HPDE6-E6E7 (cell line): ENCODE results near the gene EBP.
"Not testable (repeated sequence)": the region's sequence is repeated elsewhere in the genome, so short reads cannot be mapped to it uniquely, and the experiment has no call there.

Source experiments
- DNase-seq: peaks from one replicate; pipeline ENCODE4 v3.0.0; 2011; ENCODE audit warnings: missing footprints; ENCODE audit errors: extremely low spot score

The EBP gene

DNA sequence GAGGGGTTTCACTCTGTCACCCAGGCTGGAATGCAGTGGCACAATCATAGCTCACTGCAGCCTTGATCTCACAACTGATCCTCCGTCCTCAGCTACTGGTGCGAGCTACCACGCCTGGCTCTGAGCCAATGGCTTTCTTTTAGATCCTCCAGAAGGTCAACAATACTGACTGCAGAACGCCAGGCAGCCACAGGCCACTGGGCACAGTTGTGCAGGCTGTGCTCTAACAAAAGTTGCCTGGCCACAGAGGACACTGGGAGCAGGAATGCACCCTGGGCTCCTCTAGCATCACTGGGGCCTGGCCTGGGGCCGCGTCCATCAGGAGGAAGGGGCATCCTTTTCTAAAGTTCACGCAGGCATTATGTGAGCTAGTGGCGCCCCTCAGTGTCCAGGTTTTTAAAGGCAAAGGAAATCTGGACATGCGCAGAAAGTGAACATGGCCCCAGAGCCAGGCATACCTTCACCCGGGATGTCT is 27.7 kb upstream of the EBP start:
- no peak for DNase-seq

DNA sequence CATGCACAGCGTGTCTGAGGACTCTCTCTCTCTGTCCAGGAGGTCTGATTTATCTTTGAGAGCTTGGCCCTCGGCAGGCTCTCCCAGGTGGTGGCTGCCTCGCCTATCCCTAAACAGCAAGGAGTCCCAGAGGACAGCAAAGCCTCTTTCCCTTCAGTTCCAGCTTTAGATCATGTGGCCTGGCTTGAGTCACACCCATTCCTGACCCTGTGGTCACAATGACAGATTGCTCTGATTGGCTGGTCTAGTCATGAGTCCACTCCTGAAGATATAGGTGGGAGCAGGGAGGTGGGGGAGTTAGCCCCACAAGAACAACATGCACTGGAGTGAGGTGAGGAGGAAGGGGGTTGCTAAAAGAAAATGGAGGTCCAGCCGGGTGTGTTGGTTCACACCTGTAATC is 24.9 kb upstream of the EBP start:
- DNase-seq, result no peak

DNA sequence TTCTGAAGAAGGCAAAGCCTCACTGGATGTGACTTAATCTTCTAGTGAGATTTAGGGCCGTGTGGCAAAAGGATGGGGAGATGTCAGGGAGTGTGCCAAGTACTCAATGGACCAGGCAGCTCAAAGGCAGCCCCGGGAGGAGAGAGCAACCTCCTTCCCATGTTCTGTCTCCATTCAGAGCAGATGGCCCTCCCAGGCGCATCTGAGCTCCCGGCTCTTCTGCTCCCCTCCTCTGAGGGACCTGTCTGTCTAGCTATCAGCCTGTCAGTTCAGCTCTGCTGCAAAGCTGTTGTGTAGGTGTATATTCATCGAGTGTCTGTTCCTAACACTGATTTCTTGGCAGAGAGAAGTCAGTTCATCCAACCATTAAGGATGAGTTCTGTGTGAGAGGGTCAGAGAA is 23.7 kb upstream of the EBP start:
- no peak for DNase-seq

DNA sequence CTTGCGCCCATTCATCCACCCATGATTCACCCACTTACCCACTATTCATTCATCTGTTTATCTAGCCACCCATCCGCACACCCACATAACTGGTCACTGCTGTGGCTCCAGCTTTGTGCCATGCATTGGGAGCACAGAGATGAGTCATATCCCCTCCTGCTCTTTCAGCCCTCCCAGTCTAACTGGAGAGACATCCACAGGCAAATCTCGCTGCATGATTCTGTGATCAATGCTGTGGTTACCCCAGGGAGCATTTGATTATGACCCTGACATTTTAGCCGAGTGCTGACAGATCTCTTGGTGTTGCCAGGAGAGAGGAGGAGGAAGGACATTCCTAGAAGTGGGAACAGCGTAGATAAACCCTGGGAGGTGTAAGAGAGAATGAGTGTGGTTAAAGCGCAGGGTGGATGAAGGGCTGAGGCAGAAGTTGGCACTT is 23.2 kb upstream of the EBP start:
- DNase-seq, result no peak

DNA sequence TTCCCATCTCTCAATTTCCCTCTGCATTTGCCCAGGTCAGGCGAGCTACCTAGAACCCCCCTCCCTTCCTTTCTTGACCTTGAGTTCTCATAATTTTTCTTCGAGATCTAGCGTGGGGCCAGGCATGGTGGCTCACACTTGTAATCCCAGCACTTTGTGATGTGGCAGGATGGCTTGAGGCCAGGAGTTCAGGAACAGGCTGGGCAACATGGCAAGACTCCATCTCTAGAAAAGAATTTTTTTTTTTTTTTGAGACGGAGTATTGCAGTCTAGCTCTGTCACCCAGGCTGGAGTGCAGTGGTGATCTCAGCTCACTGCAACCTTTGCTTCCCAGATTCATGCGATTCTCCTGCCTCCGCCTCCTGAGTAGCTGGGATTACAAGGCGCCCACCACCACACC is 17.3 kb upstream of the EBP start:
- no peak for DNase-seq

DNA sequence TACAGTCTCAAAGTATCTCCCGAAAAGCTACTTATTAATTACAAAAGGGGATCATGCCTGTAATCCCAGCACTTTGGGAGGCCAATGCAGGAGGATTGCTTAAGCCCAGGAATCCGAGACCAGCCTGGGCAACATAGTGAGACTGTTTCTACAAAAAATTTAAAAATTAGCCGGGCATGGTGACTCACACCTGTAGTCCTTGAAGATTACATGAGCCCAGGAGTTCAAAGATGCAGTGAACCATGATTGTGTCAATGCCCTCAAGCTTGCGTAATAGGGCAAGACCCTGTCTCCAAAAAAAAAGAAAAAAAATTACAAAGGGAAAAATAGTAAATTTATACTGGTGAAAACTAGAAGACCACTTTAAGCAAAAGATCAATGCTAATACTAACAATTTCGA is 16.1 kb upstream of the EBP start:
- no peak for DNase-seq

DNA sequence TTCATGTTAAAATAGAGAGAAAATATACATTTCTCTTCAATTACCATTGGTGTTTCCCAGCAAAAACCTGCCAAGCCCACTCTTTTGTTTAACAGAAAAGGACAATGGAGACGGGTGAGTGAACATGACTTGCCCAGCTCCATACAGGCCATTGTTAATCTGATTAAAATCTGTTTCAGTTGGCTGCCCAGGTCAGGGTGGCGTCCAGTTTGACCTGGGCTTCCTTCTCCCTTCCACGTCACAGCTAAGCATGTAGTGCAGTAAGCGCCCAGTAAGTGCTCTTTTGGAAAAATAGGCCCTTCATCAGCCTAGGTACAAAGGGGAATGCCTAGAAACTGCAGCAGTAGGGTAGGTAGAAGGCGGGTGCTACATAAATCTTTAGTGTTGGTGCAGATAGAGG is 14.4 kb upstream of the EBP start:
- DNase-seq, result no peak

DNA sequence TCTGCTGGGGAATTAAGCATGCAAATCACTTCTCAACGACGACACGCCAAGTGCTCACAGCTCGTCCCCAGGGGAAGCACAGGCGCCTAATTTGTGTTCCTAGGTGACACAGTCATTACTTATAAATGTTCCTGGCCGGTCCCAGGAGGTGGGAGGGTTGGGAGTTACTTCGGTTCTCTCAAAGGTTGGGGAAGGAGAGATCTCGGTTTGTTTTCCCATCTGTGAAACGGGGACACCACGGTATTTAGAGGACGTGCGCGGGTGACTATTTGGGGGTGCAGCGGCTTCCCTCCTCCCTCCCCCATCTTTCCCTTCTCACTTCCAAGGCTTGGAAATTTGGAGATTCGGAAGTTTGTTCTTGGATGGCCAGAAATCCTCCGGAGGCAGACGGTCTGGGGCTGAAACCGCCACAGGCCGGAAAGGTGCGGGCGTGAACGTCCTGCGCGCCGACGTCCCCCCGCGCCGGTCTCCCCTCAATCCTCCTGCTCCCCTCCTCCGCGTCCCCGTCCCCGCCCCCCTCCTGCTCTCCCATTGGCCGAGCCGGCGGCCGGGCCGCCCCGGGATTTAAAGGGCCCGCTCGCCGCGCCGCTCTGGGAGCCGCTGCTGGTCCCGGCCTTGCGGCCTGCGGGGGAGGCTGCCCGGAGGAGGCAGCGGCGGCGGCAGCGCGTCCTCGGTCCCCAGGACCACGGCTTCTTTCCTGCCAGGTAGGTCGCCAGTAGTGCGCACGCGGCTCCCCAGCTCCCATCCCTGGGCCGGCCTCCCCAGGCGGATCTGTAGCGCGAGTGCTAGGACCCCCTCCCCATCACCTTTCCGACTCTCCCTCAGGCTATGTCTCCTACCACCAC is 13.0 kb upstream of the EBP start, which contains the start of gene PORCN:
Gene PORCN (plus strand): TSS at position 593 of the 845 bp plus-strand sequence. CDS start 829 bp downstream, outside the sequence.
- DNase-seq, result peak; percentile 54

DNA sequence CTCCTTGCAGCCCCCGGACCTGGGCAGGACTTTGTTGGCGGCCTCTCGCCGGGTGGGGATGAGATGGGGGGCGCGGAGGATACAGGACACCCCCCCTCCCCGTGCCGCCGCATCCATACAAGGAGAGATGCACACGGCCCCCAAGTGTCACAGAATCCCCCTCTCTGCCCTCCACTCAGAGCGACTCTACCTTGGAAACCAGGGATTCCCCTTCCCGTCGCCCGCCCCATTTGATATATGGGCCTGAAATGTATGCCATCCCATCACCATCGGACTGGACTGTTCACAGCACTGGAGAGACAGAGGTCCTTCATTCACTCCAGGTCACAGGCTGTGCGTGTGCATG is 12.4 kb upstream of the EBP start:
- no peak for DNase-seq

DNA sequence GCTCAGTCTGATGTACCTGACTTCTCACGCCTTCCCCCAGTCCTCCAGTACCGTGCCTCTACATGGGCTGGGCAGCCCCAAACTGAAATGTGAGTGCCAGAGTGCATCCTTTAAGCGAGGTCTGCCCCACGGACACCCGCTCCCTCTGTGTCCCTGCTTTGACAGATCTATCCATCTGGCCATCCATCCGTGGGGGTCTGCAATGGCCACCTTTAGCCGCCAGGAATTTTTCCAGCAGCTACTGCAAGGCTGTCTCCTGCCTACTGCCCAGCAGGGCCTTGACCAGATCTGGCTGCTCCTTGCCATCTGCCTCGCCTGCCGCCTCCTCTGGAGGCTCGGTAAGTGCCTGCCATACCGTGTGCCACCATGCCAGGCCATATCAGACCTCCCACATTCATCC is 12.0 kb upstream of the EBP start:
- DNase-seq, result no peak

DNA sequence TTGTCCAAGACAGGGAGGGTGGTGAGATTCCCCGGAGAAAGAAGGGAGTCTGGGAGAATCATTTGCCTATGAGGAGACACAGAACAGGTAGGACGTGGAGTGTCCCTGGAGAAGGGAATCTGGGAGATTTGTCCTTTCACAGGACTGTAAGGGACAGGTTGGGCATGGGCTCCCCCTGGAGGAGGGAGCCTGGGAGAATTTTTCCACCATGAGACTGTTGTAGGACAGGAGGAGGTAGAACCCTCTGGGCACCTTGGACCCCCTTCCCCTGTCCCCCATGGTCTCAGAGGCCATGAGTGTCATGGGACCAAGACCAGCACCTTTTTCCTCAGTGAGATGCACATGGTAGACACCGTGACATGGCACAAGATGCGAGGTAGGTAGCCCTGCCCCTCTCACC is 10.0 kb upstream of the EBP start:
- no peak for DNase-seq

DNA sequence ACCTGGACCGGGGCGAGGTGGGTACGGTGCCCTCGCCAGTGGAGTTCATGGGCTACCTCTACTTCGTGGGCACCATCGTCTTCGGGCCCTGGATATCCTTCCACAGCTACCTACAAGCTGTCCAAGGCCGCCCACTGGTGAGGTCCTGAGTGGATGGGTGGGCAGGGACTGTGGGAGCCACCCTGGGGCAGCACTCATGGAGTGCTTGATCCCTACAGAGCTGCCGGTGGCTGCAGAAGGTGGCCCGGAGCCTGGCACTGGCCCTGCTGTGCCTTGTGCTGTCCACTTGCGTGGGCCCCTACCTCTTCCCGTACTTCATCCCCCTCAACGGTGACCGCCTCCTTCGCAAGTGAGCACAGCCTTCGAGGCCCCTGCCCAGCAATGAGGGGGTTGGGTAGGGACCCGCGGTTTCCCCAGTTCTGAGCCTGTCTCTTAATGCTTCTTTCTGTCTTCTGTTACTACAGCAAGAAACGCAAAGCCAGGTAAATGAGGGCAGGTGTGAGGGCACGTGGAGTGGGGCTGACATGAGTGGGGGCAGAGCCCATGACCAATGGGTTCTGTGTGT is 9.2 kb upstream of the EBP start:
- no peak for DNase-seq

DNA sequence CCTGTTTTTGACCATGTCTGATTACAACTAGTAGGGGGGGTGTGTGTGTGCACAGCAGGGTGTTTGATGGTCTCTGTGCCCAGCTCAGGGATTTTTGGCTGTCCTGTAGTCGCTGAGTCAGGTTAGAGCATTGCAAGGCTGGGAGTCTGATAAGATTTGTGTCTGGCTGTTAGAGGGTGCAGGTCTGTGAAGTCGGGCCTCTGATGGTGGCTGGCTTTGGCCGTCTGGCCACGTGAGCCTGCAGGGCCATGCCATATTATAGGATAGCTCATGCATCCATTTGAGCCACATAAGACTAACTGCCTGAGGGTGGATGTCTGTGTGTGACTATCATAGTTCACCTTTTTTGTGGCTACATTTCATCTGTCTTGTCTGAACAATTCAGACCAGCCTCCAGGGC is 7.9 kb upstream of the EBP start:
- DNase-seq, result no peak

DNA sequence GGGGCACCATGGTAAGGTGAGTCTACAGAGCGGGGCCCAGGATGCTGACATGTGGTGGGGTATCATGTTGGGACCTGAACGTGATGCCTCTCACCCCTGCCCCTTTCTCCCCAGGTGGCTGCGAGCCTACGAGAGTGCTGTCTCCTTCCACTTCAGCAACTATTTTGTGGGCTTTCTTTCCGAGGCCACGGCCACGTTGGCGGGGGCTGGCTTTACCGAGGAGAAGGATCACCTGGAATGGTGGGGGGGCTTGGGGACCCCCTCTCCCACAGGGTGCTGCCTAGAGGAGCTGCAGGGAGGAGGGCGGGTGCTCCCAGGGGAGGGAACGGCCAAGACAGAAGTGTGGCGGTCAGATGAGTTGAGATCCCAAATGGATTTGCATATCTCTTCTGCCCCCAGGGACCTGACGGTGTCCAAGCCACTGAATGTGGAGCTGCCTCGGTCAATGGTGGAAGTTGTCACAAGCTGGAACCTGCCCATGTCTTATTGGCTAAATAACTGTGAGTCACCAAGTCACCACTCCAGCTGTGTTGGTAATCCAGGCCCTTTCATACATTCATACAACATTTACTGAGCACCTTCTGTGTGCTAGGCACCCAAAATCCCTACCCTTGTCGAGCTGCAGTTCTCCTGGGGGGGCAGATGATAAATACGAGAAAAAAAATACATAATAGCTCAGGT is 7.3 kb upstream of the EBP start:
- no peak for DNase-seq

DNA sequence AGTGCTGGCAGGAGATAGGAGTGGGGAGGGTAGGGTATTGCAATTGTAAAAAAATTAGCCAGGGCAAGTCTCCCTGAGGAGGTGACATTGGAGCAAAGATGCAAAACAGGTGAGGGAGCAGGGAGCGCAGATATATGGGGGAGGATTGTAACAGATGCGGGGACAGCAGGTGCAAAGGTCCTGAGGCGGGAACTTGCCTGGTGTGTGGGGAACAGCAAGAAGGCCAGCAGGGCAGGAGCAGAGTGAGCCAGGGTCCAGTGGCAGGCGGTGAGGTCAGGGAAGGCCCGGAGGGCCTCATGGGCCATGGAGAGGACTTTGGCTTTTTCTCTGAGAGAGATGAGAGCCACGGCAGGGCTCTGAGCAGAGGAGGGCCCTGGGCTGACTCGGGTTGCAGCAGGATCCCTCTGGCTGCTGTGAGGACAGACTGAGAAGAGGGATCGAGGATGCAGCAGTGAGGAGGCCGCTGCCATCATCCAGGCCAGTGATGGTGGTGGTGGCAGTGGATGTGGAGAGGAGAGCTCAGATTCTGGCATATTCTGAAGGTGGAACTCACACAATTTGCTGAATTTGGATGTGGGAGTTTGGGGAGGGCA is 6.6 kb upstream of the EBP start:
- no peak for DNase-seq

DNA sequence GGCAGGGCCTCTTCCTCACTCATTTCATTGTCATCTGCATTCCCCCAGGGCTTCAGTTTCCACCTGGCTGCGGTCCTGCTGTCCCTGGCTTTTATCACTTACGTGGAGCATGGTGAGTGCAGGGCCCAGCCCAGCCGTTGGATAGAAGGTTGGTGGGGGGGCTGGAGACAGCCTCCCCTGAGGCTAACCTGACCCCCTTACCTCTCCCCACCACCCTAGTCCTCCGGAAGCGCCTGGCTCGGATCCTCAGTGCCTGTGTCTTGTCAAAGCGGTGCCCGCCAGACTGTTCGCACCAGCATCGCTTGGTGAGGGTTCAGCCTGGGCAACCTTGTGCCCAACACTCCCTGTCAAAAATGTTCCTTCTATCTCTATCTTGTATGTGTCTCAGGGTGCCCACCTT is 5.8 kb upstream of the EBP start:
- no peak for DNase-seq

DNA sequence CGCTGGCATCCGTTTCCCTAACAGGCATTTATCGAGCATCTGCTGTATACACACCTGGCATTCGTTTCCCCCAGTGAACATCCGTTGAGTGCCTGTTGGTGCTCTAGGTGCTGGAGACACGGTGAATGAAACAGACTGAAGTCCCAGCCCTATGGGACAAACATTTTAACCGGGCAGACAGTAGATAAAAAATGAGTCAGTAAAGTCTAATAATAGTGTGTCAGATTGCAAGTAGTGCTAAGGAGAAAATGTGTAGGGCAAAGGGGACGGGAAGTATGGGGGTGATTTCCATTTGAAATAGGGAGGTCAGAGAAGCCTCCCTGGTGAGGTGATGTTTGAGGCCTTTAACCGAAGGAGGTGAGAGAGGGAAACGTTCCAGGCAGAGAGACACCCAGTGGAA is 5.3 kb upstream of the EBP start:
- no peak for DNase-seq

DNA sequence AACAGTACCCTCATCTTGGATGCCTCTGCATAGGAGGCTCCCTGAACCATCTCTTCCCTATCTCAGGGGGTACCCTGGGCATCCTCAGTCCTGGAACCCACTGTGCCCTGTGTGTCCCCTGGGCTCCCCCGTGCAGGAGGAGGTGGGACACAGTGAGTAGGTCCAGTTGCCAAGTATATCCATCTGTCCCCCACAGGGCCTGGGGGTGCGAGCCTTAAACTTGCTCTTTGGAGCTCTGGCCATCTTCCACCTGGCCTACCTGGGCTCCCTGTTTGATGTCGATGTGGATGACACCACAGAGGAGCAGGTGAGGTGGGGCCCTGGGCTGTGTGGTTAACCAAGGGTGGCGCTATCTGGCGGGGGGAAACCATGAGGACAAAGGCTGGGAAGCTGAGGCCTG is 4.6 kb upstream of the EBP start:
- DNase-seq, result no peak

DNA sequence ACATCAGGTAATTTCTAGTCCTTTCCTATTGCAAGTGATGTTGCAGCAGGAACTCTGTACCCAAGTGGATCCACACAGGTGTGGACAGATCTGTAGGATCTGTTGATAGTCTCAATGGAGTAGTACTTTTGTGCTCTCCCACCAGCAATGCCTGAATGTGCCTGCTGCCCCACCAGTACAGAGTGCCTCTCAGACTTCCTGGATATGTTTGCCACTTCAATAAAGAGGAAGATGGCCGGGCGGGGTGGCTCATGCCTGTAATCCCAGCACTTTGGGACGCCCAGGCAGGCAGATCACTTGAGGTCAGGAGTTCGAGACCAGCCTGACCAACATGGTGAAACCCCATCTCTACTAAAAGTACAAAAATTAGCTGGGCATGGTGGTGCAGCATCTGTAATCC is 2.1 kb upstream of the EBP start:
- not testable (repeated sequence) for DNase-seq

DNA sequence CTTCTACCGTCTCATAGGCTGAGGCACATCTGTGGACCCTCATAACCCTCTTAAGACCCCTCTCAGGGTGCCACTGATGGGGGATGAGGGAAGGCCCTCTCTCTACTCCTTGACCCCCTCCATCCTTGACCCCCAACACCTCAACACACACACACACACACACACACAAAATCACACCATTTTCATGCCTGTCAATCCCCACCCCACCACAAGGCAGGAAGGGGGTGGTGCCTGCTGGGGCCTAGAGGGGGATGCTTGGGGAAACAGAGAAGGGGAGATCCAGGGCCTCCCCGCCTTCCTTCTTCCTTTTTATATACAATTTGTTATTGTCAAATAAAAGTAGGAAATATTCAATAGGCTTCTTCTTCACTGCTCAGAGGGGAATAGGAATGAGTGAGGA is 1.2 kb upstream of the EBP start:
- no peak for DNase-seq

DNA sequence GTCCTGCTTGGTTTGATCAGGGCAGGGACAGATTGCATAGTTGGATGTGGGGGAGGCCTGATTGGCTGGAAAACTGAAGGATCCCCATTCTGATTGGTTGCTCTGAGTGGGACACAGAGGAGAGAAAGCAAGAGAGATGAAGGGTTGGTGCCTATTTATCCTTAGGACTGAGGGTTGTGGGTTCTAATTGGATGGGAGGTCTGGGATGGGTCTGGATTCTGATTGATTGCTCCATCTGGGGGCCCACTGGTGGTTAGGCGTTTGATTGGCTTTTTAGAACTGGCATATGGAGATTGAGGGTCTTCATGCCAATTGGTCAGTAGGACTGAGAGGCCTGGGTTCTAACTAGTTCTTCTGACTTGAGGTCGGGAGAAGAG is 644 bp upstream of the EBP start:
- no peak for DNase-seq

DNA sequence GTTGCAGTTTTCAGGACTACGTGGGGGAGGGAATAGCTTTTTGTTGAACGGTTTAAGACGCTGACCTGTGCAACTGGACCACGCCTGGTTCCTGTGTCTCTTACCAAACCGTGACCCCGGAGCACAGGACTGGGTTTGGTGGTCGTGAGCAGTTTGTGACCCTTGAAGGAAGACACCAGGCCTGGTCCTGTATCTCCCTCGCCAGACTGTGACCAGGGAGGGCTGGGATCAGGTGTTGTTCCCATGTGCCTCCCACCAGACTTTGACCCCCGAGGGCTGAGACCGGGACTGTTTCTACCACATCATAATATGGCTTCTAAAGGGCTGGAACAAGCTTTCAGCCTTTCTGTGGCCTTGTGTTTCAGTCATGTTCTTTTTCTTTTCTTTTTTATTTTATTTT is 683 bp downstream of the EBP start:
- DNase-seq, result no peak

DNA sequence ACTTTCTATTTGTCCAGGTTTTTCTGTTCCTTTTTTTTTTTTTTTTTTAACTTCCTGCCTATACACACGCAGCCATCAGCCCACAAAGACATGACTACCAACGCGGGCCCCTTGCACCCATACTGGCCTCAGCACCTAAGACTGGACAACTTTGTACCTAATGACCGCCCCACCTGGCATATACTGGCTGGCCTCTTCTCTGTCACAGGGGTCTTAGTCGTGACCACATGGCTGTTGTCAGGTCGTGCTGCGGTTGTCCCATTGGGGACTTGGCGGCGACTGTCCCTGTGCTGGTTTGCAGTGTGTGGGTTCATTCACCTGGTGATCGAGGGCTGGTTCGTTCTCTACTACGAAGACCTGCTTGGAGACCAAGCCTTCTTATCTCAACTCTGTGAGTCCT is 2.1 kb downstream of the EBP start:
- no peak for DNase-seq
